ENCODE measurements around the gene KRT86.
A peak's percentile ranks its signal among the peaks of the same experiment; 100 is the strongest.

The KRT86 gene

GRCh38 chr12:52241205-52241842 is 33.1 kb upstream of the KRT86 start:
- no peaks in the 10 kb centered on the region for H3K27me3 ChIP-seq (ENCODE audit: control insufficient read depth, insufficient read depth, low read length)
- no peaks in the 10 kb centered on the region for H3K36me3 ChIP-seq (ENCODE audit: insufficient read depth, low read length)
- H3K4me3 ChIP-seq (ENCODE audit: low read length): no peak overlapping the region
- peaks cover 44% of the 10 kb centered on the region for H3K4me1 ChIP-seq (ENCODE audit: control insufficient read depth, insufficient read depth, low read length)
- H3K9me3 ChIP-seq (replicated peaks; ENCODE audit: low read length): no peaks in the 10 kb centered on the region
- H3K4me2 ChIP-seq (ENCODE audit: low read length): no peak overlapping the region
- H3K9ac ChIP-seq (ENCODE audit: low read depth, low read length): no peak overlapping the region

- H3K4me1 ChIP-seq (ENCODE audit: control insufficient read depth, insufficient read depth, low read length): peaks cover 57% of the 10 kb centered on the region
- no peak overlapping the region for H3K9ac ChIP-seq (ENCODE audit: low read depth, low read length)
- no peak overlapping the region for H3K4me3 ChIP-seq (ENCODE audit: low read length)
- no peaks in the 10 kb centered on the region for H3K9me3 ChIP-seq (replicated peaks; ENCODE audit: low read length)
- H3K4me2 ChIP-seq (ENCODE audit: low read length): no peak overlapping the region
- H3K36me3 ChIP-seq (ENCODE audit: insufficient read depth, low read length): no peaks in the 10 kb centered on the region
- no peaks in the 10 kb centered on the region for H3K27me3 ChIP-seq (ENCODE audit: control insufficient read depth, insufficient read depth, low read length)
Observed at GRCh38 chr12:52242442-52243258, 31.8 kb upstream of the KRT86 start.

GRCh38 chr12:52243259-52243855 is 31.1 kb upstream of the KRT86 start:
- Histone ChIP-seq H3K9ac (ENCODE audit: low read depth, low read length) (peak overlapping the region; percentile 85), H3K4me3 (ENCODE audit: low read length) (peak overlapping the region; percentile 3), H3K36me3 (ENCODE audit: insufficient read depth, low read length) (no peaks in the 10 kb centered on the region), H3K27me3 (ENCODE audit: control insufficient read depth, insufficient read depth, low read length) (no peaks in the 10 kb centered on the region), H3K4me1 (ENCODE audit: control insufficient read depth, insufficient read depth, low read length) (peaks cover 64% of the 10 kb centered on the region), H3K4me2 (ENCODE audit: low read length) (peak overlapping the region; percentile 78), H3K9me3 (replicated peaks; ENCODE audit: low read length) (no peaks in the 10 kb centered on the region)

DNA sequence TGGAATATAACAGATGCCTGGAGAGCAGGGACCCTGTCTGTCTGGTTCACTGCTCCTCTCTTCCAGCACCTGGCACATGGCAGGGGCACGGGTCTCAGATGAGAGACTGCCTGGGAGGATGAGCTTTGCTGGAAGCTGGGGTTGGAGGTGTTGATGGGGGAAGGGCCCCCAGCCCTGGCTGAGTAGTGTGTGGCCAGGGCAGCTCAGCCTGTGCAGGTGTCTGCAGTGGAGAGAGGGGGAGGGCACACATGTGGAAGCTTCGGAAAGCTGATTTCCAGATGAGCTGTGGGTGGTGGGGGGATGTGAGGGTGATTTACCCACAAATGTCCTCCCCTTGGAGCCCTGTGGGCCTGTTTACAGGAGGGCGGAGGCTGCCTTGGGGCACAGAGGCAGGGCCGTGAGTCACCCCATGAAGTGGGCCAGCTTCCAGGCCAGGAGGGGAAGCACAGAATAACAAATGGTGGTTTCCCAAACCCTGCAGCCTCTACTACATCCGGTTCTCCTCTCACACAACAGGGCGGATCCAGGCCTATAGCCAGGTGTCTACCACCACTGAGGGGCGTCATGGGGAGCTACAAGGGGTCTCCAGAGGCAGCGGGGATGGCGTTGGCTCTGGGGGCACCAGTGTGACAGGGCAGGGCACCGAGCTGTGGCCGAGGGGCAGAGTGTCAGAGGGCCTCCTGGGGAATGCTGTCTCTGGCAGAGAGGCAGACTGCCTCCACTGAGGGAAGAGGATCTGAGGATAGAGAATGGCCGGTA is 30.4 kb upstream of the KRT86 start:
- peak overlapping the region; percentile 78 for H3K4me2 ChIP-seq (ENCODE audit: low read length)
- no peaks in the 10 kb centered on the region for H3K27me3 ChIP-seq (ENCODE audit: control insufficient read depth, insufficient read depth, low read length)
- peaks cover 71% of the 10 kb centered on the region for H3K4me1 ChIP-seq (ENCODE audit: control insufficient read depth, insufficient read depth, low read length)
- peak overlapping the region; percentile 53 for H3K4me3 ChIP-seq (ENCODE audit: low read length)
- H3K9ac ChIP-seq (ENCODE audit: low read depth, low read length): peak overlapping the region; percentile 85
- H3K9me3 ChIP-seq (replicated peaks; ENCODE audit: low read length): no peaks in the 10 kb centered on the region
- no peaks in the 10 kb centered on the region for H3K36me3 ChIP-seq (ENCODE audit: insufficient read depth, low read length)

DNA sequence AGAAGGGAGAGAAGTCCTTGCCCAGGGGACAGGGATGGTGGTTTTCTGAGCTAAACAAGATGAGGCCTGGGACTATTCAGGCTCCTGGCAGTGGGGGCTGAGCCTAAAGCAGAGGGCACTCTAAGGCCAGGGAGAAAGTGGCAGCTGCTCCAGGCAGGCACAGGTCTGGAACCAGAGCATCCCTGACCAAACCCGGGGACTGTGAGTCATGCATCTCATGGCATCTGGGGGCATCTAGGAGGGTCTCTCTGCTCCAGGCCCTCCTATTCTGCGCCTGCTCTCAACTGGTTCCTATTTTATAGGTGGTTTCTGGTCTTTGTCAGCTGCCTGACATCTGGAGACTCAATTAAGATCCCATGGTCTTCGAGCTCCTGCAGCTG is 29.8 kb upstream of the KRT86 start:
- H3K9ac ChIP-seq (ENCODE audit: low read depth, low read length): peak overlapping the region; percentile 85
- no peaks in the 10 kb centered on the region for H3K9me3 ChIP-seq (replicated peaks; ENCODE audit: low read length)
- peaks cover 77% of the 10 kb centered on the region for H3K4me1 ChIP-seq (ENCODE audit: control insufficient read depth, insufficient read depth, low read length)
- H3K27me3 ChIP-seq (ENCODE audit: control insufficient read depth, insufficient read depth, low read length): no peaks in the 10 kb centered on the region
- H3K4me3 ChIP-seq (ENCODE audit: low read length): peak overlapping the region; percentile 53
- H3K4me2 ChIP-seq (ENCODE audit: low read length): peak overlapping the region; percentile 78
- no peaks in the 10 kb centered on the region for H3K36me3 ChIP-seq (ENCODE audit: insufficient read depth, low read length)

GRCh38 chr12:52245259-52245961 is 29.0 kb upstream of the KRT86 start:
- Histone ChIP-seq H3K4me3 (ENCODE audit: low read length) (no peak overlapping the region), H3K9me3 (replicated peaks; ENCODE audit: low read length) (no peaks in the 10 kb centered on the region)

GRCh38 chr12:52245962-52246569 is 28.4 kb upstream of the KRT86 start:
- H3K9ac ChIP-seq (ENCODE audit: low read depth, low read length): no peak overlapping the region
- H3K36me3 ChIP-seq (ENCODE audit: insufficient read depth, low read length): no peaks in the 10 kb centered on the region
- no peaks in the 10 kb centered on the region for H3K9me3 ChIP-seq (replicated peaks; ENCODE audit: low read length)
- peaks cover 75% of the 10 kb centered on the region for H3K4me1 ChIP-seq (ENCODE audit: control insufficient read depth, insufficient read depth, low read length)
- H3K27me3 ChIP-seq (ENCODE audit: control insufficient read depth, insufficient read depth, low read length): no peaks in the 10 kb centered on the region
- H3K4me2 ChIP-seq (ENCODE audit: low read length): peak overlapping the region; percentile 35
- no peak overlapping the region for H3K4me3 ChIP-seq (ENCODE audit: low read length)

More at GRCh38 chr12:52245259-52245961, 29.0 kb upstream of the KRT86 start:
- H3K4me2 ChIP-seq (ENCODE audit: low read length): peak overlapping the region; percentile 35
- H3K4me1 ChIP-seq (ENCODE audit: control insufficient read depth, insufficient read depth, low read length): peaks cover 77% of the 10 kb centered on the region
- peak overlapping the region; percentile 10 for H3K9ac ChIP-seq (ENCODE audit: low read depth, low read length)
- H3K27me3 ChIP-seq (ENCODE audit: control insufficient read depth, insufficient read depth, low read length): no peaks in the 10 kb centered on the region
- H3K36me3 ChIP-seq (ENCODE audit: insufficient read depth, low read length): no peaks in the 10 kb centered on the region

DNA sequence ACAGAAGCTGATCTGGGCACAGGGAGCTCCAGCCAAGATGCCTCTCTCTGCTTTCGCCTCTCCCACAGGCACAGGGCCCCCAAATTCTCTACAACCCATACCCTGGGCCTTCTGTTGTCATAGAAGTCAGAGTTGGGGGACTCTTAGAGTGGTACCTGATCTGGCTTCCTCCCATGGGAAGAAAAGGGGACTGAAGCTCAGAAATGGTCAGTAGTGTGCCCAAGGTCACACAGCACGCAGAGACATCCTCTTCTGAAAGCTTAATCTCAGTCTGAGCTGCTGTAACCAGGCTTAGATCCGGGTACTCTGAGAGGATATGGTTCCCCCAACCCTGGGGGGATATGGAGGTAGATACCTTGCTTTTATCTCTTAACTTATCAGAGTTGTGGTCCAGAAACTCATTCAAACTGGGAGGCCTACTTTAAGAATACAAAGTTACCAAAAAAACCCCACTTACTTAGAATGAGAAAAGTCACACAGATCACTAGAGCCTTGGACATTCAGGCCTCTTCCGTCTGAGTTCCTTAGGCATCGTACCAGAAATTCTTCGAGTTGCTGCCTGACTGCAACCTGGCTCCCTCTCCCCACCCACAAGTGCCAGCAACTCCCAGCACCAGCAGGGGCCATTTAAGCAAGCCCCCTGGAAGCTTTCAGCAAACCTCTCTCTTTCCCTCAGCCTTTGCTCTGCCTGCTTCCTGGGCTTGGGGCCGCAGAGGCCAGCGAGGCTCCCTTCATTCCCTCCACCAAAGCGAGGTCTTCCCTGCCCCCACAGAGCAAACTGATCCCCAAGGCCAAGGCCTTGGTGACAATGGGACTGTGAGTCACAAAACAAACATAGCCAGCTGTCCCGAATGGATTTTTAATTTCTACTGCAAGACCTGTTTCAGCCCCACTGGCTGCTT is 27.5 kb upstream of the KRT86 start:
- H3K4me3 ChIP-seq (ENCODE audit: low read length): no peak overlapping the region
- H3K9me3 ChIP-seq (replicated peaks; ENCODE audit: low read length): no peaks in the 10 kb centered on the region
- H3K4me2 ChIP-seq (ENCODE audit: low read length): peak overlapping the region; percentile 33
- no peaks in the 10 kb centered on the region for H3K27me3 ChIP-seq (ENCODE audit: control insufficient read depth, insufficient read depth, low read length)
- H3K36me3 ChIP-seq (ENCODE audit: insufficient read depth, low read length): no peaks in the 10 kb centered on the region
- H3K4me1 ChIP-seq (ENCODE audit: control insufficient read depth, insufficient read depth, low read length): peaks cover 69% of the 10 kb centered on the region
- H3K9ac ChIP-seq (ENCODE audit: low read depth, low read length): peak overlapping the region; percentile 17

DNA sequence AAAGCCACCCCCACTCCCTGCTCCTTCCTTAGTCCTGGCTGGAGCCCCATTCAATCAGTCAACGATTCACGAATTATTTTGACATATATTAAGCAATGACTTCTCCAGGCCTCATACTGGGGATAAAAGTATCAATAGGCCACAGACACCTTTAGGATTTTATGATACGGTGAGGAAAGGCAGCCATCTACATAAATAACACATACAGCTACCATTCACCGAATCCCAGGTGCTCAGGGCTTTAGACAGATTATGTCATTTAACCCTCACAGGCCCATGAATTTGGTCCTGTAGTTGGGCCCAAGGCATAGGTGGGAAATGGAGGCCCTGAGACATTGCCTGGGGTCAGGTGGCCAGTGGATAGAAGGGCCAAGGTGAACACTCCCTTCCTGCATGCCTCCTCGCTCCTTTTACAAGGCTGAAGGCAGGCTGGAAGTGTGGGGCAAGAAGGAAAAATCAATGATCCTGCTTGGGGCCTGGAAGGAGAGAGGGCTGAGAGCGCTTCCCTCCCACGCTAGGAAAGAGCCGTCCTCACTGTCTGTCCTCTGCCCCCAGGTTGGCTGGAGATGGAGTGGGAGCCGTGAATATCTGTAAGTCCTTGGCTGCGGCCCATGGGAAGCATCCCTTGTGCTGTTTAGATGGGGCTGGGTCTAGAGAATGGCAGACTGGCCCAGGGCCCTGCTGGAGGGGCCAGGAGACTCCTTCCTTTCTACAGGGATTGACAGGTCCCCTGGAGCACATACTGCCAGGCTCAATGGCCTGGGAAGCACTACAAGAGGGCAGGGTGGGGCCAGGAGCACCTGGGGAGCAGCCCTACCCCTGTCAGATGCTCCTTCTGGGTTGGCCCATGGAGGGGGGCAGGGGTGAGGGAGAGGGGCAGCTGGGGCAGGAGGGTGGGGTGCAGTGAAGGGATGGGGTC is 26.6 kb upstream of the KRT86 start:
- Histone ChIP-seq H3K9ac (ENCODE audit: low read depth, low read length) (peak overlapping the region; percentile 17), H3K9me3 (replicated peaks; ENCODE audit: low read length) (no peaks in the 10 kb centered on the region), H3K36me3 (ENCODE audit: insufficient read depth, low read length) (no peaks in the 10 kb centered on the region), H3K4me3 (ENCODE audit: low read length) (no peak overlapping the region), H3K27me3 (ENCODE audit: control insufficient read depth, insufficient read depth, low read length) (no peaks in the 10 kb centered on the region), H3K4me1 (ENCODE audit: control insufficient read depth, insufficient read depth, low read length) (peaks cover 67% of the 10 kb centered on the region), H3K4me2 (ENCODE audit: low read length) (peak overlapping the region; percentile 33)

Measured in skeletal muscle satellite cell (primary cell).